H9 (cell line): ENCODE results near the gene DTNBP1. TPM values are rescaled to one million over a fixed set of nuclear protein-coding genes. Genes with fewer than 3 reads are reported as not detected.

Experiments used
- DNase-seq: peaks from one replicate; pipeline ENCODE4 v3.0.0-alpha.2; 2017
- H2AFZ ChIP-seq: one replicate; pipeline ENCODE4 v1.6.1; 2013; ENCODE audit warnings: mild to moderate bottlenecking, low read length, control low read depth, moderate library complexity
- H2AK5ac ChIP-seq: 2 replicates; pipeline ENCODE4 v1.6.1; 2013; ENCODE audit warnings: low read length, control low read depth, mixed read lengths; ENCODE audit not compliant: insufficient read length
- H2BK120ac ChIP-seq: one replicate; pipeline ENCODE4 v1.6.1; 2013; ENCODE audit warnings: low read depth, mild to moderate bottlenecking, low read length, control low read depth, inconsistent platforms; ENCODE audit not compliant: poor library complexity, severe bottlenecking
- H2BK12ac ChIP-seq: 2 replicates; pipeline ENCODE4 v1.6.1; 2013; ENCODE audit warnings: low read length, control low read depth, mixed read lengths, low read depth; ENCODE audit not compliant: insufficient read length
- H2BK15ac ChIP-seq: 2 replicates; pipeline ENCODE4 v1.6.1; 2013; ENCODE audit warnings: low read depth, low read length, control low read depth
- H2BK20ac ChIP-seq: one replicate; pipeline ENCODE4 v1.6.1; 2013; ENCODE audit warnings: low read depth, mild to moderate bottlenecking, low read length, control low read depth, inconsistent platforms; ENCODE audit not compliant: poor library complexity, severe bottlenecking
- H2BK5ac ChIP-seq: 2 replicates; pipeline ENCODE4 v1.6.1; 2013; ENCODE audit warnings: low read length, control low read depth, mixed read lengths; ENCODE audit not compliant: insufficient read length
- H3K14ac ChIP-seq: 2 replicates; pipeline ENCODE4 v1.6.1; 2013; ENCODE audit warnings: low read length, control low read depth; ENCODE audit not compliant: insufficient read depth
- H3K18ac ChIP-seq: 2 replicates; pipeline ENCODE4 v1.6.1; 2013; ENCODE audit warnings: low read depth, mild to moderate bottlenecking, mixed read lengths, low read length, control low read depth; ENCODE audit not compliant: insufficient read length
- H3K23ac ChIP-seq: 2 replicates; pipeline ENCODE4 v1.6.1; 2013; ENCODE audit warnings: low read length, control low read depth, mixed read lengths, low read depth; ENCODE audit not compliant: insufficient read length
- H3K23me2 ChIP-seq: 2 replicates; pipeline ENCODE4 v1.6.1; 2013; ENCODE audit warnings: low read depth, mild to moderate bottlenecking, mixed read lengths, low read length, control low read depth; ENCODE audit not compliant: insufficient read length, poor library complexity, severe bottlenecking
- H3K27ac ChIP-seq: 2 replicates; pipeline ENCODE4 v1.5.1; 2013; ENCODE audit warnings: low read length, control low read depth, mixed read lengths, low read depth; ENCODE audit not compliant: insufficient read length
- H3K27me3 ChIP-seq: 2 replicates; pipeline ENCODE4 v1.6.1; 2013; ENCODE audit warnings: low read length, control low read depth, inconsistent platforms; ENCODE audit not compliant: insufficient read depth
- H3K4ac ChIP-seq: 2 replicates; pipeline ENCODE4 v1.6.1; 2013; ENCODE audit warnings: low read depth, mild to moderate bottlenecking, control low read depth, inconsistent platforms, low read length, moderate library complexity
- H3K4me1 ChIP-seq: 2 replicates; pipeline ENCODE4 v1.6.1; 2013; ENCODE audit warnings: low read length, control low read depth, inconsistent platforms; ENCODE audit not compliant: insufficient read depth
- H3K4me2 ChIP-seq: 2 replicates; pipeline ENCODE4 v1.6.1; 2013; ENCODE audit warnings: low read length, control low read depth, mixed read lengths; ENCODE audit not compliant: insufficient read length, insufficient read depth
- H3K56ac ChIP-seq: 2 replicates; pipeline ENCODE4 v1.6.1; 2013; ENCODE audit warnings: low read depth, mild to moderate bottlenecking, mixed read lengths, low read length, control low read depth; ENCODE audit not compliant: insufficient read length
- H3K79me1 ChIP-seq: 2 replicates; pipeline ENCODE4 v1.6.1; 2013; ENCODE audit warnings: low read depth, mild to moderate bottlenecking, moderate library complexity, low read length, control low read depth, inconsistent platforms; ENCODE audit not compliant: insufficient read depth, poor library complexity, severe bottlenecking
- H3K79me2 ChIP-seq: 2 replicates; pipeline ENCODE4 v1.6.1; 2013; ENCODE audit warnings: low read length, control low read depth, inconsistent platforms; ENCODE audit not compliant: insufficient read depth
- H3K9ac ChIP-seq: 2 replicates; pipeline ENCODE4 v1.6.1; 2013; ENCODE audit warnings: low read length, control low read depth, mixed read lengths; ENCODE audit not compliant: insufficient read length; ENCODE audit errors: extremely low read depth
- H3K9me3 ChIP-seq: one replicate; pipeline ENCODE4 v1.6.1; 2013; ENCODE audit warnings: low read depth, low read length, inconsistent platforms; ENCODE audit not compliant: control insufficient read depth
- H3T11ph ChIP-seq: one replicate; pipeline ENCODE4 v1.6.1; 2013; ENCODE audit warnings: mild to moderate bottlenecking, low read length, control low read depth, inconsistent platforms
- H4K20me1 ChIP-seq: one replicate; pipeline ENCODE4 v1.6.1; 2013; ENCODE audit not compliant: control insufficient read depth, insufficient read length, insufficient read depth
- H4K5ac ChIP-seq: 2 replicates; pipeline ENCODE4 v1.6.1; 2013; ENCODE audit warnings: low read depth, mild to moderate bottlenecking, mixed read lengths, low read length, control low read depth; ENCODE audit not compliant: insufficient read length
- H4K8ac ChIP-seq: replicated peaks from 2 replicates; pipeline ENCODE4 v1.6.1; 2013; ENCODE audit warnings: low read length, control low read depth, mixed read lengths, low read depth; ENCODE audit not compliant: insufficient read length
- H4K91ac ChIP-seq: 2 replicates; pipeline ENCODE4 v1.6.1; 2013; ENCODE audit warnings: low read depth, mild to moderate bottlenecking, moderate library complexity, mixed read lengths, low read length, control low read depth; ENCODE audit not compliant: insufficient read length
- H3K27ac Mint-ChIP-seq, 3 experiments: 2 replicates in 2 of 3; 3 replicates in 1 of 3; pipeline ENCODE4 v1.8.0; 2020 to 2021; ENCODE audit warnings: mixed read lengths in 3 of 3, mild to moderate bottlenecking in 1 of 3, moderate library complexity in 1 of 3
- H3K27me3 Mint-ChIP-seq: 2 replicates; pipeline ENCODE4 v1.8.0; 2021; ENCODE audit warnings: low read depth, mild to moderate bottlenecking, moderate library complexity, mixed read lengths
- H3K36me3 Mint-ChIP-seq, 3 experiments: 2 replicates in 2 of 3; 3 replicates in 1 of 3; pipeline ENCODE4 v1.8.0; 2020 to 2021; ENCODE audit warnings: low read depth in 3 of 3, mixed read lengths in 3 of 3; ENCODE audit not compliant: insufficient read depth in 1 of 3
- H3K4me1 Mint-ChIP-seq, 2 experiments: 2 replicates each; pipeline ENCODE4 v1.8.0; 2020; ENCODE audit warnings: mixed read lengths in 2 of 2
- H3K4me3 Mint-ChIP-seq, 2 experiments: 2 replicates in 1 of 2; 3 replicates in 1 of 2; pipeline ENCODE4 v1.8.0; 2020 to 2021; ENCODE audit warnings: mild to moderate bottlenecking in 2 of 2, mixed read lengths in 2 of 2, moderate library complexity in 1 of 2
- H3K9me3 Mint-ChIP-seq, 2 experiments: 2 replicates in 1 of 2; 3 replicates in 1 of 2; pipeline ENCODE4 v1.8.0; 2020; ENCODE audit warnings: mild to moderate bottlenecking in 2 of 2, mixed read lengths in 2 of 2, moderate library complexity in 1 of 2
- WGBS: extraction: QIAGEN DNeasy Blood & Tissue Kit; methylation state at CpG from one replicate; pipeline ENCODE4 v1.1.7; 2013; ENCODE audit warnings: missing lambda C conversion rate, low lambda C conversion rate, mixed read lengths; ENCODE audit not compliant: insufficient read length; ENCODE audit errors: extremely low coverage; 5-methylcytosine and 5-hydroxymethylcytosine counted together
- total RNA-seq: library from RNA; stranded (reverse); gene quantifications from 2 replicates; pipeline ENCODE4 v1.2.1, GENCODE V29; 2021
- TF ChIP-seq, protein P1 (sequence below): fragments of 200-600 bp; sonication (generic); conservative IDR thresholded peaks from 3 replicates; pipeline ENCODE4 v1.8.0; 2021; ENCODE audit warnings: antibody characterized with exemption, mild to moderate bottlenecking

The DTNBP1 gene
- total RNA-seq, 1 experiment from 2014 or later, result 12.9 TPM

DNA sequence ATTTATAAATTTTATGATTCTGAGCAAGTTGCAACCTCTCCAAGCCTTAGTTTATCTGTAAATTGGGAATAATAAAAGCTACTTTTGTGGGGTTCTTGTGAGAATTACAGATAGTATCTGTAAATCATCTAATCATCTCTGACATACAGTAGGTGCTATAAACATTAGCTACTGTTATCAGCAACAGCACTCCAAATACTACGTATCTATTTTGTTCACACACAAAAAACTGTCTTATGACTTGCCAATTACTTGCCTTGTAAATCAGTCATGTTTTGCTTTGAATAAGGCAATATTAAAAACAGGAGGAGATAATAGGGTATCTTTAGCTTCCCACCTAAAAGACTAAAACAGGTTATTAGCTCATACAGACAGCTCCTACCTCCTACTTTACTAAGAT is 36.7 kb downstream of the DTNBP1 start:
- H3K27ac ChIP-seq, result no peak overlapping the region
- H3K27me3 ChIP-seq, result no peaks in the 10 kb centered on the region
- Mint-ChIP-seq H3K27me3 (no peaks in the 10 kb centered on the region; the same call in 1 of the 2 replicates), H3K4me3 (no peak overlapping the region), H3K36me3 (no peaks in the 10 kb centered on the region), H3K4me1 (peaks cover 9% of the 10 kb centered on the region in 2 experiments), H3K27ac (no peak overlapping the region), H3K9me3 (no peaks in the 10 kb centered on the region)
- no peak overlapping the region for H2AFZ ChIP-seq
- H3K4ac ChIP-seq, result no peak overlapping the region
- no peak for DNase-seq
- H3K23me2 ChIP-seq, result no peaks in the 10 kb centered on the region
- H3K4me1 ChIP-seq, result no peaks in the 10 kb centered on the region
- no peak overlapping the region for H3K18ac ChIP-seq
- H3K9ac ChIP-seq, result no peak overlapping the region
- H4K8ac ChIP-seq, result no peak overlapping the region
- no peak overlapping the region for H2BK120ac ChIP-seq
- H3K79me1 ChIP-seq, result no peaks in the 10 kb centered on the region
- H3K56ac ChIP-seq, result no peak overlapping the region
- no CpG with 5 or more reads among the region's 1 CpG for WGBS
- H4K91ac ChIP-seq, result no peak overlapping the region
- no peak overlapping the region for H3K23ac ChIP-seq
- TF ChIP-seq, protein P1, sequence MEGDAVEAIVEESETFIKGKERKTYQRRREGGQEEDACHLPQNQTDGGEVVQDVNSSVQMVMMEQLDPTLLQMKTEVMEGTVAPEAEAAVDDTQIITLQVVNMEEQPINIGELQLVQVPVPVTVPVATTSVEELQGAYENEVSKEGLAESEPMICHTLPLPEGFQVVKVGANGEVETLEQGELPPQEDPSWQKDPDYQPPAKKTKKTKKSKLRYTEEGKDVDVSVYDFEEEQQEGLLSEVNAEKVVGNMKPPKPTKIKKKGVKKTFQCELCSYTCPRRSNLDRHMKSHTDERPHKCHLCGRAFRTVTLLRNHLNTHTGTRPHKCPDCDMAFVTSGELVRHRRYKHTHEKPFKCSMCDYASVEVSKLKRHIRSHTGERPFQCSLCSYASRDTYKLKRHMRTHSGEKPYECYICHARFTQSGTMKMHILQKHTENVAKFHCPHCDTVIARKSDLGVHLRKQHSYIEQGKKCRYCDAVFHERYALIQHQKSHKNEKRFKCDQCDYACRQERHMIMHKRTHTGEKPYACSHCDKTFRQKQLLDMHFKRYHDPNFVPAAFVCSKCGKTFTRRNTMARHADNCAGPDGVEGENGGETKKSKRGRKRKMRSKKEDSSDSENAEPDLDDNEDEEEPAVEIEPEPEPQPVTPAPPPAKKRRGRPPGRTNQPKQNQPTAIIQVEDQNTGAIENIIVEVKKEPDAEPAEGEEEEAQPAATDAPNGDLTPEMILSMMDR, result no peak
- H3K79me2 ChIP-seq, result no peaks in the 10 kb centered on the region
- no peak overlapping the region for H3K14ac ChIP-seq
- no peak overlapping the region for H2BK12ac ChIP-seq
- H4K20me1 ChIP-seq, result no peaks in the 10 kb centered on the region
- H3K4me2 ChIP-seq, result no peak overlapping the region
- no peak overlapping the region for H2BK5ac ChIP-seq
- H2BK15ac ChIP-seq, result no peak overlapping the region
- H2AK5ac ChIP-seq, result no peak overlapping the region
- H4K5ac ChIP-seq, result no peak overlapping the region
- no peaks in the 10 kb centered on the region for H3K9me3 ChIP-seq
- H3T11ph ChIP-seq, result no peak overlapping the region
- H2BK20ac ChIP-seq, result no peak overlapping the region
